GM12864 (cell line): ENCODE data around the gene CACNG4.
A peak's percentile ranks its signal among the peaks of the same experiment; 100 is the strongest.

Experiments used
- DNase-seq: peaks from one replicate; pipeline ENCODE4 v3.0.0-alpha.2; 2011; ENCODE audit warnings: low read depth
- H3K4me3 ChIP-seq: 2 replicates; pipeline ENCODE4 v1.5.1; 2011; ENCODE audit warnings: mild to moderate bottlenecking, low read depth, low read length, control low read depth
- TF ChIP-seq, protein P1 (sequence below): IDR thresholded peaks from 2 replicates; pipeline ENCODE4 v1.5.1; 2011; ENCODE audit warnings: low read depth, mild to moderate bottlenecking, moderate library complexity, low read length, control low read depth, inconsistent platforms; ENCODE audit errors: missing control alignments

The CACNG4 gene

DNA sequence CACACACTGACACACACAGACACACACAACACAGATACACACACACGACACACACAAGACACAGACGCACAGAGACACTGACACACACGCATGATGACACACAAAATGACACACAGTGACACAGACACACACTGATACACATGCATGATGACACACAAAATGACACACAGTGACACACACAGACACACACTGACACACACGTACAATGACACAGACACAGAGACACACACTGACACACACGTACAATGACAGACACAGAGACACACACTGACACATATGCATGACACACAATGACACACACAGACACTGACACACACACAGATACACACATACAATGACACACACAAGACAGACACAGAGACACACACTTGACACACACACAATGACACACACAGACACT, 90.1 kb downstream of the CACNG4 start:
- DNase-seq: peak; percentile 7
- TF ChIP-seq, protein P1, sequence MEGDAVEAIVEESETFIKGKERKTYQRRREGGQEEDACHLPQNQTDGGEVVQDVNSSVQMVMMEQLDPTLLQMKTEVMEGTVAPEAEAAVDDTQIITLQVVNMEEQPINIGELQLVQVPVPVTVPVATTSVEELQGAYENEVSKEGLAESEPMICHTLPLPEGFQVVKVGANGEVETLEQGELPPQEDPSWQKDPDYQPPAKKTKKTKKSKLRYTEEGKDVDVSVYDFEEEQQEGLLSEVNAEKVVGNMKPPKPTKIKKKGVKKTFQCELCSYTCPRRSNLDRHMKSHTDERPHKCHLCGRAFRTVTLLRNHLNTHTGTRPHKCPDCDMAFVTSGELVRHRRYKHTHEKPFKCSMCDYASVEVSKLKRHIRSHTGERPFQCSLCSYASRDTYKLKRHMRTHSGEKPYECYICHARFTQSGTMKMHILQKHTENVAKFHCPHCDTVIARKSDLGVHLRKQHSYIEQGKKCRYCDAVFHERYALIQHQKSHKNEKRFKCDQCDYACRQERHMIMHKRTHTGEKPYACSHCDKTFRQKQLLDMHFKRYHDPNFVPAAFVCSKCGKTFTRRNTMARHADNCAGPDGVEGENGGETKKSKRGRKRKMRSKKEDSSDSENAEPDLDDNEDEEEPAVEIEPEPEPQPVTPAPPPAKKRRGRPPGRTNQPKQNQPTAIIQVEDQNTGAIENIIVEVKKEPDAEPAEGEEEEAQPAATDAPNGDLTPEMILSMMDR: no peak
- no peak overlapping the region for H3K4me3 ChIP-seq

DNA sequence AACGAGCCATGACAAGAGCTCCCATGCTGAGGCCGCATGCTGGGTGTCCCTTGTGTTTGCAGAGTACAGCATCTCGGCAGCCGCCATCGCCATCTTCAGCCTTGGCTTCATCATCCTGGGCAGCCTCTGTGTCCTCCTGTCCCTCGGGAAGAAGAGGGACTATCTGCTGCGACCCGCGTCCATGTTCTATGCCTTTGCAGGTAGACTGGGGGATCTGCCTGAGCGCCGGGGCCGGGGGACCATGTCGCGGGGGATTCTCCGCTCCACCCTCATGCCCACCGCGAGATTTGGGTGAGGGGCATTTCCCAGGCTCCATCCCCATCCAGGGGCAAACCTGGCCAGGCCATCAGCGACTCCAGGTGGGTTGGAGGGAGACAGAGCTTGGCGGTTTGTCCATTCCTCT, 90.5 kb downstream of the CACNG4 start:
- no peak for DNase-seq
- no peak overlapping the region for H3K4me3 ChIP-seq
- TF ChIP-seq, protein P1: no peak

DNA sequence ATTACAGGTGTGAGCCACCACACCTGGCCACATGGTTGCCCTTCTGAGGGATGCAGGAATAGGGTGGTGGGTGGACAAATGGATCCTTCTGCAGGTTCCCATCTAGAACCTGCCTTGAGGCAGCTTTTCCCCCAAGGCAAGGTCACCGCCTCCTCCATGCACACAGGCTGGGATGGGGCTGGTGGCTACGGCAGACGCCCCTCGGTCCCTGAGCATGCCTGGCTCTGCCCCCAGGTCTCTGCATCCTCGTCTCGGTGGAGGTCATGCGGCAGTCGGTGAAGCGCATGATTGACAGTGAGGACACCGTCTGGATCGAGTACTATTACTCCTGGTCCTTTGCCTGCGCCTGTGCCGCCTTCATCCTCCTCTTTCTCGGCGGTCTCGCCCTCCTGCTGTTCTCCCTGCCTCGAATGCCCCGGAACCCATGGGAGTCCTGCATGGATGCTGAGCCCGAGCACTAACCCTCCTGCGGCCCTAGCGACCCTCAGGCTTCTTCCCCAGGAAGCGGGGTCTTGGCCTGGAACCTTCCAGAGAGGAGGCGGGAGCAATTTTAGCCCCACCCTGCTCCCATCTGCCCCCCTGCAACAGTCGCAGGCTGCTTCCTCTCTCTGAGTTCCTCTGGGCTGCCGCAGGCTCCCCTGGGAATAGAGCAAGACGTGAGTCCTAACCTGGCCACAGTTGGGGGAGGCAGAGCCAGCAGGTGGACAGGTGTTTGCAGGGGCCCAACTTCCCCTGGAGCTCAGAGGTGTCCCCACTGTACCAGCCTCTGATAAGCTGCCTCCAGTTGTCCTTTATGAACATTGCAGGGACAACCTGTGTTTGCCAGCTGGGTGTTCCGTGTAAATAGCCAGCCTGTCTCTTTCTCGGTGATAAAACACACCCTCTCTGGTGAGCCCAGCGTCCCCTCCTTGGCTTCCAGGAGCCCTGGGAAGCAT, 91.6 kb downstream of the CACNG4 start:
- TF ChIP-seq, protein P1: no peak
- no peak overlapping the region for H3K4me3 ChIP-seq
- DNase-seq: no peak

DNA sequence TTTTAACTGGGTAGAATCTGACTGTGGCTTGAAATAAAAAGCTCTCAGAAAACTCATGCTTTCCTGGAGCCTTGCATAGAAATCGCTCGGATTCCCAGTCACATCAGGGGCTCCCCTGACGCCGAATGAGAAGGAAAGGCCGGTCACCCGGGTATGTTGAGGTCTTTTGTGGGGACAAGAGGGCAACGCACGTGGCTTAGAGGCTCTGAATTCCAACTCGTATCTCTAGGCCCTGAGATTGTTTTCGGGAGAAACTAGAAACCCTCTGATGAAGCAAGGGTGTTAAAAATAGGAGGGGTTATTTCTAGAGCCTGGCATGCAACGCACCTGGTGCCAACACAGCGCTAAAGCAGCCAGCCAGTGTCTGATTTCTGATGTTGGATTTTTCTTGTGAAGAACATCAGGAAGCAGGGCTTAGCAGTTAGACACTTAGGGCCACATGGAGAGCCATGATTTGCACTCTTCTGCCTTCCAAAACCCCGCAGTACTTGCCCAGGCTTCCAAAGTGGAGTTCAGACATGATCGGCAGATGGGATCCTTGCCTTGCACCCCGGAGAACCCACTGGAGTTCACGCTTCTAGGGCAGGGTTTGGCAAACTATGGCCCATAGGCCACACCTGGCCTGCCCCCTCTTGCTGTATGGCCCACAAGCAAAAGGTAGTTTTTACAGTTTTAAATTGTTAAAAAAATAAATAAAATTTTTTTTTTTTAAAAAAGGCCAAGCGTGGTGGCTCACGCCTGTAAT, 92.4 kb downstream of the CACNG4 start:
- H3K4me3 ChIP-seq: no peak overlapping the region
- no peak for DNase-seq
- TF ChIP-seq, protein P1: no peak

DNA sequence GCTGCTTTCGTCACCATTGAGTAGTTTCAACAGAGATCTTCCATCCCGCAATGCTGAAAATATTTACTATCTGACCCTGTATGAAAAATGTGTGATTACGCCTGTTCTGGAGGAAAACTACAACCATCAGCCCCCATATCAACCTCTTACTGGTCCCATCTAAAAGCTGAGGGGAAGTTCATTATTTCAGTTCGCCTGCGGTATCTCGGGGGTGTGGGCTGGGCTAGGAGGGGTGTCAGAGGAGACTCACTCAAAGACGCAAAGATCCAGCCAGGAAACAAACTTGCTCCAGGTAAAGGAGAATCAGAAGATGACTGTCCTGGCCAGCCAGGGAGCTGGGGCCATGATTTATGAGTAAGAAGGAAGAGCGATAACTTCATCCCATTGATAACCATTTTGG, 93.5 kb downstream of the CACNG4 start:
- no peak for DNase-seq
- no peak overlapping the region for H3K4me3 ChIP-seq
- TF ChIP-seq, protein P1: no peak

DNA sequence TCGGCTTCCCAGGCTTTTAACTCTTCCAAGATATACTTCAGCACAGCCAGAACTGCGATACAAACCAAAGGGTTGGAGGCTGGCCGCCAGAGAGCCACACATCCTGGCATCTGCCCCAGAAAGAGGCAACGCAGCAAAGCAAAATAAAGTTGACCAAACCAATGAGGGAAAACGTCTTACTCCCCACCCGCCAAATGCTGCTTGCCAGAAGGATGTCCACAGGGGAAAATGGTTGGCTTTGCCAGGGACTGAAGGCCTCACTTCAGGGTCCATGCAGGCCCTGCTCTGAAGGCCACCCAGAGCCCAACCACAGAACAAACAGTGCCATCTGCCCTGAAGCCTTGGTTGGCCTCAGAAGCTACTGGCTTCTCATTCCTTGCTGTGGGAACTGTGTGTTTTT, 94.9 kb downstream of the CACNG4 start:
- H3K4me3 ChIP-seq: no peak overlapping the region
- TF ChIP-seq, protein P1: no peak
- DNase-seq: no peak
